ENCODE data around the gene SENP2. TPM values are rescaled to one million over a fixed set of nuclear protein-coding genes. Genes with fewer than 3 reads are reported as not detected.

SENP2 gene
- total and polyA plus RNA-seq, 9 of the 15 experiments (the other 6 are each of a cell fraction or from before 2014, with no cell fraction given): 11.8 to 67.1 (median 41.1) TPM

GRCh38 chr3:185537369-185537970 lies 48.6 kb upstream of the SENP2 start (continued):
- TF ChIP-seq, protein P1, sequence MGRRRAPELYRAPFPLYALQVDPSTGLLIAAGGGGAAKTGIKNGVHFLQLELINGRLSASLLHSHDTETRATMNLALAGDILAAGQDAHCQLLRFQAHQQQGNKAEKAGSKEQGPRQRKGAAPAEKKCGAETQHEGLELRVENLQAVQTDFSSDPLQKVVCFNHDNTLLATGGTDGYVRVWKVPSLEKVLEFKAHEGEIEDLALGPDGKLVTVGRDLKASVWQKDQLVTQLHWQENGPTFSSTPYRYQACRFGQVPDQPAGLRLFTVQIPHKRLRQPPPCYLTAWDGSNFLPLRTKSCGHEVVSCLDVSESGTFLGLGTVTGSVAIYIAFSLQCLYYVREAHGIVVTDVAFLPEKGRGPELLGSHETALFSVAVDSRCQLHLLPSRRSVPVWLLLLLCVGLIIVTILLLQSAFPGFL (CRISPR knock-in tag; IDR thresholded peaks at IDR 0.05): no peak
- no peak for TF ChIP-seq SP2 (IDR thresholded peaks at IDR 0.05; ENCODE audit: extremely low read depth, low read depth, low read length, poor library complexity, severe bottlenecking)
- TF ChIP-seq KLF10 (CRISPR knock-in tag; IDR thresholded peaks at IDR 0.05): no peak
- TF ChIP-seq POLR3G (IDR thresholded peaks at IDR 0.05; ENCODE audit: extremely low read depth, insufficient read length, insufficient replicate concordance): no peak
- TF ChIP-seq, protein P2, sequence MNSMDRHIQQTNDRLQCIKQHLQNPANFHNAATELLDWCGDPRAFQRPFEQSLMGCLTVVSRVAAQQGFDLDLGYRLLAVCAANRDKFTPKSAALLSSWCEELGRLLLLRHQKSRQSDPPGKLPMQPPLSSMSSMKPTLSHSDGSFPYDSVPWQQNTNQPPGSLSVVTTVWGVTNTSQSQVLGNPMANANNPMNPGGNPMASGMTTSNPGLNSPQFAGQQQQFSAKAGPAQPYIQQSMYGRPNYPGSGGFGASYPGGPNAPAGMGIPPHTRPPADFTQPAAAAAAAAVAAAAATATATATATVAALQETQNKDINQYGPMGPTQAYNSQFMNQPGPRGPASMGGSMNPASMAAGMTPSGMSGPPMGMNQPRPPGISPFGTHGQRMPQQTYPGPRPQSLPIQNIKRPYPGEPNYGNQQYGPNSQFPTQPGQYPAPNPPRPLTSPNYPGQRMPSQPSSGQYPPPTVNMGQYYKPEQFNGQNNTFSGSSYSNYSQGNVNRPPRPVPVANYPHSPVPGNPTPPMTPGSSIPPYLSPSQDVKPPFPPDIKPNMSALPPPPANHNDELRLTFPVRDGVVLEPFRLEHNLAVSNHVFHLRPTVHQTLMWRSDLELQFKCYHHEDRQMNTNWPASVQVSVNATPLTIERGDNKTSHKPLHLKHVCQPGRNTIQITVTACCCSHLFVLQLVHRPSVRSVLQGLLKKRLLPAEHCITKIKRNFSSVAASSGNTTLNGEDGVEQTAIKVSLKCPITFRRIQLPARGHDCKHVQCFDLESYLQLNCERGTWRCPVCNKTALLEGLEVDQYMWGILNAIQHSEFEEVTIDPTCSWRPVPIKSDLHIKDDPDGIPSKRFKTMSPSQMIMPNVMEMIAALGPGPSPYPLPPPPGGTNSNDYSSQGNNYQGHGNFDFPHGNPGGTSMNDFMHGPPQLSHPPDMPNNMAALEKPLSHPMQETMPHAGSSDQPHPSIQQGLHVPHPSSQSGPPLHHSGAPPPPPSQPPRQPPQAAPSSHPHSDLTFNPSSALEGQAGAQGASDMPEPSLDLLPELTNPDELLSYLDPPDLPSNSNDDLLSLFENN (IDR thresholded peaks at IDR 0.05; ENCODE audit: low read depth in 2 of 2, low read length in 2 of 2): no peak
- TF ChIP-seq KAT7 (CRISPR knock-in tag; IDR thresholded peaks at IDR 0.05; ENCODE audit: borderline replicate concordance): no peak
- no peak for TF ChIP-seq HNRNPLL (IDR thresholded peaks at IDR 0.05; ENCODE audit: low read depth, low read length, poor library complexity, severe bottlenecking)
- no peak for TF ChIP-seq RFX5 (IDR thresholded peaks at IDR 0.05; ENCODE audit: low read depth, low read length)
- TF ChIP-seq HNRNPK (IDR thresholded peaks at IDR 0.05; ENCODE audit: low read depth, low read length, poor library complexity, severe bottlenecking): no peak
- no peak for TF ChIP-seq ZNF431 (CRISPR knock-in tag; IDR thresholded peaks at IDR 0.05)
- peak; percentile 90 for TF ChIP-seq JUN (IDR thresholded peaks at IDR 0.05; ENCODE audit: borderline replicate concordance, low read depth, low read length)
- no peak; the same call in 1 of the 2 replicates for TF ChIP-seq JUN (CRISPR knock-in tag; IDR thresholded peaks at IDR 0.05; ENCODE audit: borderline replicate concordance)
- TF ChIP-seq KLF6 (CRISPR knock-in tag; IDR thresholded peaks at IDR 0.05; ENCODE audit: borderline replicate concordance): no peak
- TF ChIP-seq CTCFL (IDR thresholded peaks at IDR 0.05; ENCODE audit: borderline replicate concordance, insufficient read depth, low read depth, low read length, poor library complexity, severe bottlenecking): no peak
- TF ChIP-seq UBTF (IDR thresholded peaks at IDR 0.05; ENCODE audit: borderline replicate concordance in 1 of 2, low read depth in 2 of 2, low read length in 2 of 2): no peak
